H1 (cell line): ENCODE measurements around the gene STPG1. TPM values are rescaled to one million over a fixed set of nuclear protein-coding genes. Genes with fewer than 3 reads are reported as not detected.

Experiments used
- CTCF ChIA-PET: fragments of 300-600 bp; sonication (Branson Sonifier 250); formaldehyde crosslinking; loops from one replicate; lab custom pipeline; 2021; ENCODE audit not compliant: partially characterized antibody; lab: Charles Lee
- POLR2A ChIA-PET: fragments of 300-600 bp; sonication (Branson Sonifier 250); formaldehyde crosslinking; loops from one replicate; lab custom pipeline; 2021; ENCODE audit warnings: inconsistent platforms; ENCODE audit not compliant: partially characterized antibody; lab: Charles Lee
- DNase-seq, 2 experiments: peaks; one replicate each; pipeline versions ENCODE4 v3.0.0 to v3.0.0-alpha.2; 2010 to 2022; ENCODE audit warnings: low spot score in 2 of 2, low read depth in 1 of 2, mixed read lengths in 1 of 2
- FAIRE-seq: peaks from 2 replicates; lab custom pipeline; 2011; peaks lifted over from hg19 to GRCh38; lab: Jason Lieb, UNC
- H2AFZ ChIP-seq: 2 replicates; pipeline ENCODE4 v1.8.1; 2012; ENCODE audit warnings: low read length, inconsistent platforms
- H2AK5ac ChIP-seq: 2 replicates; pipeline ENCODE4 v1.6.1; 2013; ENCODE audit warnings: low read depth, low read length
- H2BK120ac ChIP-seq: replicated peaks from 2 replicates; pipeline ENCODE3; 2013; ENCODE audit warnings: low read depth, low read length, inconsistent platforms
- H2BK12ac ChIP-seq: 2 replicates; pipeline ENCODE4 v1.6.1; 2013; ENCODE audit warnings: low read depth, low read length
- H2BK15ac ChIP-seq: 2 replicates; pipeline ENCODE4 v1.6.1; 2013; ENCODE audit warnings: low read length
- H2BK20ac ChIP-seq: 2 replicates; pipeline ENCODE4 v1.6.1; 2013; ENCODE audit warnings: low read length
- H2BK5ac ChIP-seq: 2 replicates; pipeline ENCODE4 v1.6.1; 2013; ENCODE audit warnings: low read depth, low read length
- H3K14ac ChIP-seq: 2 replicates; pipeline ENCODE4 v1.6.1; 2013; ENCODE audit warnings: inconsistent platforms; ENCODE audit not compliant: insufficient read length
- H3K18ac ChIP-seq: 2 replicates; pipeline ENCODE4 v1.6.1; 2013; ENCODE audit warnings: low read length; ENCODE audit errors: extremely low read depth
- H3K23ac ChIP-seq: 2 replicates; pipeline ENCODE4 v1.6.1; 2013; ENCODE audit warnings: inconsistent platforms; ENCODE audit not compliant: insufficient read length
- H3K23me2 ChIP-seq: 2 replicates; pipeline ENCODE4 v1.6.1; 2013; ENCODE audit warnings: low read depth, low read length
- H3K27ac ChIP-seq: 2 replicates; pipeline ENCODE4 v1.6.1; 2011; ENCODE audit warnings: low read depth, low read length, inconsistent platforms
- H3K27me3 ChIP-seq, 4 experiments: replicated peaks in 1 of 4; 1 replicate in 1 of 4; 2 replicates in 3 of 4; pipeline versions ENCODE4 v1.6.1 to v1.8.1; 2011 to 2013; ENCODE audit warnings: low read length in 3 of 4, mild to moderate bottlenecking in 3 of 4, inconsistent platforms in 2 of 4, mixed read lengths in 2 of 4, moderate library complexity in 1 of 4; ENCODE audit not compliant: control insufficient read depth in 3 of 4, insufficient read depth in 3 of 4; ENCODE audit errors: extremely low read depth in 1 of 4
- H3K36me3 ChIP-seq, 4 experiments: 2 replicates each; pipeline versions ENCODE4 v1.6.1 to v1.8.1; 2011 to 2013; ENCODE audit warnings: mild to moderate bottlenecking in 4 of 4, low read length in 3 of 4, moderate library complexity in 2 of 4, control low read depth in 1 of 4, inconsistent platforms in 1 of 4; ENCODE audit not compliant: insufficient read depth in 4 of 4, control insufficient read depth in 2 of 4
- H3K4ac ChIP-seq: replicated peaks from 2 replicates; pipeline ENCODE3; 2013; ENCODE audit warnings: low read length, low read depth, mixed read lengths, inconsistent platforms; ENCODE audit not compliant: insufficient read length
- H3K4me1 ChIP-seq, 4 experiments: replicated peaks in 1 of 4; 1 replicate in 1 of 4; 2 replicates in 3 of 4; pipeline versions ENCODE4 v1.6.1 to v1.8.1; 2011 to 2013; ENCODE audit warnings: low read length in 3 of 4, inconsistent platforms in 2 of 4, mixed read lengths in 1 of 4; ENCODE audit not compliant: insufficient read depth in 4 of 4, control insufficient read depth in 3 of 4
- H3K4me2 ChIP-seq, 2 experiments: 2 replicates each; pipeline versions ENCODE4 v1.6.1 to v1.8.1; 2011 to 2013; ENCODE audit warnings: low read depth in 2 of 2, low read length in 2 of 2, control low read depth in 1 of 2, inconsistent platforms in 1 of 2, mild to moderate bottlenecking in 1 of 2; ENCODE audit not compliant: insufficient read depth in 1 of 2
- H3K4me3 ChIP-seq, 4 experiments: fragments of 200-600, 300-600 bp in 1 of 4; sonication (generic), shearing (Covaris generic), sonication (Bioruptor Twin) in 1 of 4; 2 replicates each; pipeline versions ENCODE4 v1.5.1 to v1.8.1; 2011 to 2016; ENCODE audit warnings: low read length in 4 of 4, low read depth in 3 of 4, control low read depth in 2 of 4, inconsistent platforms in 2 of 4, mild to moderate bottlenecking in 2 of 4, mixed read lengths in 1 of 4, moderate library complexity in 1 of 4; ENCODE audit not compliant: insufficient read depth in 2 of 4; ENCODE audit errors: extremely low read depth in 1 of 4
- H3K56ac ChIP-seq: replicated peaks from 2 replicates; pipeline ENCODE3; 2013; ENCODE audit warnings: low read depth, mild to moderate bottlenecking, mixed read lengths, low read length, inconsistent platforms; ENCODE audit not compliant: insufficient read length
- H3K79me1 ChIP-seq: 2 replicates; pipeline ENCODE4 v1.6.1; 2013; ENCODE audit warnings: low read depth, low read length, control low read depth
- H3K79me2 ChIP-seq, 2 experiments: 2 replicates each; pipeline versions ENCODE4 v1.6.1 to v1.8.1; 2012 to 2013; ENCODE audit warnings: low read length in 2 of 2, mild to moderate bottlenecking in 2 of 2, inconsistent platforms in 1 of 2; ENCODE audit not compliant: insufficient read depth in 2 of 2, control insufficient read depth in 1 of 2
- H3K9ac ChIP-seq, 4 experiments: replicated peaks in 1 of 4; 1 replicate in 1 of 4; 2 replicates in 3 of 4; pipeline versions ENCODE4 v1.6.1 to v1.8.1; 2011 to 2013; ENCODE audit warnings: low read depth in 3 of 4, low read length in 3 of 4, control low read depth in 2 of 4, mild to moderate bottlenecking in 2 of 4, moderate library complexity in 2 of 4, inconsistent platforms in 1 of 4; ENCODE audit errors: extremely low read depth in 1 of 4
- H3K9me3 ChIP-seq, 2 experiments: 2 replicates each; pipeline versions ENCODE4 v1.6.1 to v1.8.1; 2012 to 2013; ENCODE audit warnings: mild to moderate bottlenecking in 2 of 2, moderate library complexity in 2 of 2, control low read depth in 1 of 2, inconsistent platforms in 1 of 2, low read depth in 1 of 2, low read length in 1 of 2, mixed read lengths in 1 of 2; ENCODE audit not compliant: insufficient read depth in 2 of 2
- H4K20me1 ChIP-seq, 2 experiments: replicated peaks in 1 of 2; 2 replicates each; pipeline versions ENCODE3 to v1.8.1; 2011 to 2013; ENCODE audit warnings: inconsistent platforms in 2 of 2, low read length in 2 of 2, mild to moderate bottlenecking in 1 of 2; ENCODE audit not compliant: insufficient read depth in 2 of 2, control insufficient read depth in 1 of 2
- H4K5ac ChIP-seq: 2 replicates; pipeline ENCODE4 v1.6.1; 2013; ENCODE audit warnings: low read length, low read depth, mixed read lengths, inconsistent platforms; ENCODE audit not compliant: insufficient read length
- H4K8ac ChIP-seq: 2 replicates; pipeline ENCODE4 v1.8.0; 2013; ENCODE audit warnings: mild to moderate bottlenecking, moderate library complexity, low read length, inconsistent platforms; ENCODE audit not compliant: insufficient read depth; ENCODE audit errors: extremely low read depth
- H4K91ac ChIP-seq: replicated peaks from 2 replicates; pipeline ENCODE3; 2013; ENCODE audit warnings: low read length, mixed read lengths, inconsistent platforms; ENCODE audit not compliant: insufficient read length
- EZH2 ChIP-seq: fragments of 200-600 bp; sonication (generic); IDR thresholded peaks from 2 replicates; pipeline ENCODE4 v1.7.1; 2012; ENCODE audit warnings: low read depth, mild to moderate bottlenecking, moderate library complexity, low read length, inconsistent platforms; ENCODE audit not compliant: severe bottlenecking
- FOSL1 ChIP-seq: IDR thresholded peaks from 2 replicates; pipeline ENCODE4 v1.6.1; 2011; ENCODE audit warnings: mild to moderate bottlenecking, low read depth, low read length, moderate library complexity; ENCODE audit not compliant: insufficient read depth
- GTF2F1 ChIP-seq: IDR thresholded peaks from 2 replicates; pipeline ENCODE4 v1.6.1; 2012; ENCODE audit warnings: low read depth, low read length, improper control_type of control experiment, borderline replicate concordance
- MAFK ChIP-seq: IDR thresholded peaks from 2 replicates; pipeline ENCODE4 v1.6.1; 2012; ENCODE audit warnings: low read depth, mild to moderate bottlenecking, improper control_type of control experiment, low read length
- NANOG ChIP-seq: IDR thresholded peaks from 2 replicates; pipeline ENCODE4 v1.6.1; 2011; ENCODE audit warnings: low read length, low read depth, mild to moderate bottlenecking, inconsistent platforms; ENCODE audit not compliant: insufficient read depth, poor library complexity, severe bottlenecking
- SIRT6 ChIP-seq: IDR thresholded peaks from one replicate; pipeline ENCODE4 v1.7.1; 2012; ENCODE audit warnings: low read length, inconsistent platforms
- TAF1 ChIP-seq: IDR thresholded peaks from 2 replicates; pipeline ENCODE4 v1.6.1; 2011; ENCODE audit warnings: mild to moderate bottlenecking, low read depth, low read length
- WGBS, 2 experiments: shearing (Covaris generic) in 1 of 2; methylation state at CpG; one replicate each; pipeline versions ENCODE4 v1.1.6 to v1.1.7; 2013 to 2015; ENCODE audit warnings: low lambda C conversion rate in 2 of 2, mixed read lengths in 2 of 2, inconsistent platforms in 1 of 2, low coverage in 1 of 2, missing lambda C conversion rate in 1 of 2; ENCODE audit not compliant: insufficient replicate concordance in 2 of 2, insufficient coverage in 1 of 2, insufficient read length in 1 of 2; ENCODE audit errors: extremely low coverage in 1 of 2, missing lambda C conversion rate in 1 of 2; 5-methylcytosine and 5-hydroxymethylcytosine counted together
- polyA plus RNA-seq, 7 experiments: library from polyadenylated mRNA; depleted of rRNA in 3 of 7; stranded (reverse) in 5 of 7; unstranded in 2 of 7; fragments of >200 nt in 5 of 7; fragments of 200-250 nt in 2 of 7; gene quantifications; 1 replicate in 5 of 7; 2 replicates in 1 of 7; 4 replicates in 1 of 7; pipeline versions ENCODE4 v1.2.1 to v1.2.3, GENCODE V29; 2011 to 2013; ENCODE audit warnings: missing spikeins in 2 of 7, mixed read lengths in 2 of 7
- total RNA-seq: library from RNA; stranded (reverse); fragmentation: NEBNext Ultra II Directional; extraction: Animal tissue kit (Norgen Biotek cat#: 25700); gene quantifications from 2 replicates; pipeline ENCODE4 v1.2.1, GENCODE V29; 2021
- TF ChIP-seq, protein P1 (sequence below): IDR thresholded peaks from 2 replicates; pipeline ENCODE4 v1.6.1; 2012; ENCODE audit warnings: inconsistent platforms
- TF ChIP-seq, protein P2 (sequence below): IDR thresholded peaks from 2 replicates; pipeline ENCODE4 v1.6.1; 2012; ENCODE audit warnings: inconsistent platforms

The STPG1 gene
- total and polyA plus RNA-seq, 2 of the 8 experiments (the other 6 are each of a cell fraction or from before 2014, with no cell fraction given): 10.3 to 11.2 TPM

DNA sequence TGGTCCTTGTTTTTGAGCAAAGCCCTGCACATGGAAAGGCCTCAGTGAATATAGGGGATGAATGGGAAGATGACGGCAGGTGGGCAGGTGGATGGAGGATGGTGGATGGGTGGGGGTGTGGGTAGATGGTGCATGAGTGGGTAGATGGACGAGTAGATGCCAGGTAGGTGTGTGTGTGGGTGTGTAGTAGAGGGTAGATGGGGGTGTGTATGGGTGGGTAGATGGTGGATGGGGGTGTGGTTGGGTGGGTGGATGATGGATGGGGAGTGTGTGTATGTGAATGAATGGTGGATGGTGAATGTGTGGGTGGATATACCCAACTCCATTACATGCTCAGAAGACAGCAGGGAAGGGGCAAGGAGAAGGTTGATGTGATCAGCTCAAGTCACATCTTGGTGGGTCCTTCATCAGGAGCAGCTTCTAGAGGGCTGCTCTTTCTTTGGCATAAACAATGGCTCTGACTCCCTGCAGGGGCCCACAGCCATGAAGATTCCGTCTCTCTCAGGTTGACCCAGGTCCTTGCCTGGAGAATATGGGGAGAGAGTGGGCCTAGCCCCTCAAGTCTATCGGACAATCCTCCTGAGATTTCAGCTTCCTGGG lies 60.2 kb downstream of the STPG1 start:
- WGBS, 2 experiments: 89% methylated on average over 3 of the region's 4 CpGs; no CpG with 5 or more reads in 1 of the 2 experiments
- POLR2A ChIA-PET: no interaction called here

More for the DNA sequence above, 60.2 kb downstream of the STPG1 start:
- DNase-seq: no peak
- no peaks in the 10 kb centered on the region for H4K20me1 ChIP-seq
- no peak overlapping the region for H3K27ac ChIP-seq
- no peak overlapping the region for H2AK5ac ChIP-seq
- no peak overlapping the region for H2BK20ac ChIP-seq
- H2BK15ac ChIP-seq: no peak overlapping the region
- no peak overlapping the region for H3K9ac ChIP-seq
- no peak overlapping the region for H3K18ac ChIP-seq
- H4K91ac ChIP-seq: no peak overlapping the region
- H3K14ac ChIP-seq: no peak overlapping the region
- H2BK12ac ChIP-seq: 0 out of 2 replicates have a peak overlapping the region, but pooled peaks have one; percentile 27
- CTCF ChIA-PET: interaction anchor here (0.8 to 2.2 kb wide), 4 partner anchors 10 to 154 kb away, joined by 3 to 7 read pairs (median 4); no protein-coding TSS in a partner anchor
- no peak overlapping the region for H4K8ac ChIP-seq
- no peaks in the 10 kb centered on the region for H3K79me2 ChIP-seq
- peaks cover 0 to 2% (median 1%) of the 10 kb centered on the region in 4 experiments; a peak in 1 of 8 replicates for H3K36me3 ChIP-seq
- H2BK5ac ChIP-seq: no peak overlapping the region
- no peak overlapping the region for H3K4me2 ChIP-seq
- no peak overlapping the region for H3K4ac ChIP-seq
- no peaks in the 10 kb centered on the region for H3K4me1 ChIP-seq
- H3K56ac ChIP-seq: no peak overlapping the region
- no peak overlapping the region for H2AFZ ChIP-seq
- H3K9me3 ChIP-seq: no peaks in the 10 kb centered on the region
- no peak overlapping the region for H3K4me3 ChIP-seq
- H3K79me1 ChIP-seq: no peaks in the 10 kb centered on the region
- H3K27me3 ChIP-seq: 0 out of 7 replicates have a peak, but pooled peaks cover 0 to 2% (median 0%) of the 10 kb centered on the region in 4 experiments
- no peak overlapping the region for H3K23ac ChIP-seq
- peaks cover 3% of the 10 kb centered on the region; the same call in 1 of the 2 replicates for H3K23me2 ChIP-seq
- TF ChIP-seq MAFK: no peak
- TF ChIP-seq GTF2F1: no peak
- no peak for TF ChIP-seq EZH2
- TF ChIP-seq, protein P1, sequence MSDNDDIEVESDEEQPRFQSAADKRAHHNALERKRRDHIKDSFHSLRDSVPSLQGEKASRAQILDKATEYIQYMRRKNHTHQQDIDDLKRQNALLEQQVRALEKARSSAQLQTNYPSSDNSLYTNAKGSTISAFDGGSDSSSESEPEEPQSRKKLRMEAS: no peak
- no peak for TF ChIP-seq SIRT6
- TF ChIP-seq, protein P2, sequence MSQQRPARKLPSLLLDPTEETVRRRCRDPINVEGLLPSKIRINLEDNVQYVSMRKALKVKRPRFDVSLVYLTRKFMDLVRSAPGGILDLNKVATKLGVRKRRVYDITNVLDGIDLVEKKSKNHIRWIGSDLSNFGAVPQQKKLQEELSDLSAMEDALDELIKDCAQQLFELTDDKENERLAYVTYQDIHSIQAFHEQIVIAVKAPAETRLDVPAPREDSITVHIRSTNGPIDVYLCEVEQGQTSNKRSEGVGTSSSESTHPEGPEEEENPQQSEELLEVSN: no peak
- TF ChIP-seq TAF1: no peak
- no peak for TF ChIP-seq FOSL1
- TF ChIP-seq NANOG: no peak
- H4K5ac ChIP-seq: no peak overlapping the region
- H2BK120ac ChIP-seq: no peak overlapping the region
- no peak for FAIRE-seq
